Measurements from ENCODE around the gene BEGAIN.

Gene BEGAIN

GRCh38 chr14:100587086-100587762 is at the start of gene BEGAIN:
Gene BEGAIN, minus strand, starts transcription at chr14:100587417. Its CDS starts 127 bp downstream, at chr14:100587290.
- DNase-seq, result no peak

DNA sequence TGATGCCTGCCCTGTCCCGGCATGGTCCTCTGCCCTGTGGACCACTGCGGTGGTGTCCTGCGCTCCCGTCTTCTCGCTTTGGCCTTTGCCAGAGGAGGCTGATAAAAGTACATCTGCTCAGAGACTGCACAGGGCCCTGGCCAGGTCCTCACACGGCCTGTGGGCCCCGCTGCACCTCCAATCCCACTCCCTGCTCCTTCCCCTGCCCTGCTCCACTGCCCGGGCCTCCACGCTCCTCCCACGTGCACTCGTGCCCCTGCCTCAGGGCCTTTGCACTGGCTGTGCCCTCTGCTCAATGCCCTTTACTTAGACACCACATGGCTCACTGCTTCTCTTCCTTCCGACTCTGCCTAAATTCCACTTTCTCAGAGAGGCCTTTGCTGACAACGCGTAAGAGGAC is 49.3 kb upstream of the BEGAIN start:
- DNase-seq, result no peak

DNA sequence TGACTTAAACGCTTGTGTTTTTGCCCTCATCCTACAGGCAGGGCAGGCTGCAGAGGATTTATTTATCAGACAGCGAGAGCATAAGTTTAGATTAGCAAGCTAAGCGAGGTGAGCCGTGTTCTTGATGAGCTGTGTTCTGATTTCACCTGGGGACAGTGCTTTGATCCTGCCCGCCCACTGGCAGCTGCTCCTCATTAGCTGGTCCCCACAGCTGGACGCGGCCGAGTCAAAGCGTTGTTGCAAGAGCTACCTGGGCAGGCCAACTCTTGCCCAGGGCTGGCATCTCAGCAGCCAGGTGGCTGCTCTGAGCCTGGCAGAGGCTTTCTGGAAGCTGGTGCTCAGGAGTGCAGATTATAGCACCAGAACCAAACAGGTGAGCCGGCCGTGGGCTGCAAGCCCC is 46.8 kb upstream of the BEGAIN start:
- DNase-seq, result no peak

GRCh38 chr14:100633406-100633805 is 46.2 kb upstream of the BEGAIN start:
- no peak for DNase-seq

DNA sequence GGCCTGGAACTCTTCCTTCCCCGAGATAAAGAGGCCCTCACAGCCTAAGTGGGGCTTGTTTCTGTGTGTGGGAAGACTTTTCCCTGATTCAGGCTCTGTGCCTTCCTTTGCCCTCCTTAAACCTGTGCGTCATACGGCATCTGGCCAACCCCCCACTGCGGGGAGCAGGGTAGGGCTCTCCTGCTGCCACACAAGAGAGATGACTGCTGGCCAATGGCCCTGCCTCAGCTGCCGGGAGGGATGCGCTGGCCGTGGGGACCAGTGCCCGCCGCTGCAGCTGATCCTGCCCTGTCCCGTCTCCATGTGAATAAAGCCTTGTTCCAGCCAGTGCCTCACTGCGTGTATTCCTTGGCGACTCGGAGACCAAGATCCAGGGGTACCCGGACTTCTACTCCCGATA is 42.5 kb upstream of the BEGAIN start:
- no peak for DNase-seq

GRCh38 chr14:100629098-100629497 is 41.9 kb upstream of the BEGAIN start:
- no peak for DNase-seq

GRCh38 chr14:100628225-100628624 is 41.0 kb upstream of the BEGAIN start:
- no peak for DNase-seq

DNA sequence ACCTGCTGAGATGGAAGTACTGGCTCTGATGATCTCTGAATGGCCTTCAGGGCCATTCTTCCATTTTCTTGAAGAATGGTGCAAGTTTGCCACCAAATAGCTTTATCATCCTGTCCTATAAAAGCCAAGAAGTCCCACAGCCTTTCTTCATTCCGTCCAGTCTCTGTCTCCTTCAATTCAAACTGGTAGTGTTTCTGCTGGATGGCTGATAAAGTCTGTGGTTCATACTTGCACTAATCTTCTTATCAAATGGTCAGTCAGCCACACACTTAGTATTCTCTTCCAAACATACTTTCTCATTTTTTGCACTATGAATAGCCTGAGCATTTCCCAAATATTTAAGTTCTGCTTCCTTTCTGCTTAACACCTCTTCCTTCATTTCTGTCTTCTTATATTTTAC is 39.4 kb upstream of the BEGAIN start:
- no peak for DNase-seq

DNA sequence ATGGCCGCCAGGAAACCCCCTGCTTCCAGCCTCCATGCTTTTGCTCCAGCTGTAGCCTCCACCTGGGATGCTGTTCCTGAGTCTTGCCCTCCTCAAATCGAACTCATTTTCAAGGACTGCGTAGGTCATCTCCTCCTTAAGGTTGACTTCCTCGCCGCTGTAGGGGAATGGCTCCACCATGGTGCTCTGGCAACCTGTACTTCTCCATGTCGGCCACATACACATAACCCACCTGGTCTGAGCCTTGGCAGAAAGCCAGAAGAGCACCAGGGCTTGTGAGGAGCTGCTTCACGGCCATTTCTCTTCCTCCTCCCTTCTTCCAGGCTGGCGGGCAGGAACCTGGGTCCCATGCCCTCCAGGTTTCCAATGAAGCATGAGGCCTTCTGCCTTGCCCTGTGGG is 36.7 kb upstream of the BEGAIN start:
- no peak for DNase-seq

GRCh38 chr14:100623557-100623956 is 36.3 kb upstream of the BEGAIN start:
- no peak for DNase-seq

DNA sequence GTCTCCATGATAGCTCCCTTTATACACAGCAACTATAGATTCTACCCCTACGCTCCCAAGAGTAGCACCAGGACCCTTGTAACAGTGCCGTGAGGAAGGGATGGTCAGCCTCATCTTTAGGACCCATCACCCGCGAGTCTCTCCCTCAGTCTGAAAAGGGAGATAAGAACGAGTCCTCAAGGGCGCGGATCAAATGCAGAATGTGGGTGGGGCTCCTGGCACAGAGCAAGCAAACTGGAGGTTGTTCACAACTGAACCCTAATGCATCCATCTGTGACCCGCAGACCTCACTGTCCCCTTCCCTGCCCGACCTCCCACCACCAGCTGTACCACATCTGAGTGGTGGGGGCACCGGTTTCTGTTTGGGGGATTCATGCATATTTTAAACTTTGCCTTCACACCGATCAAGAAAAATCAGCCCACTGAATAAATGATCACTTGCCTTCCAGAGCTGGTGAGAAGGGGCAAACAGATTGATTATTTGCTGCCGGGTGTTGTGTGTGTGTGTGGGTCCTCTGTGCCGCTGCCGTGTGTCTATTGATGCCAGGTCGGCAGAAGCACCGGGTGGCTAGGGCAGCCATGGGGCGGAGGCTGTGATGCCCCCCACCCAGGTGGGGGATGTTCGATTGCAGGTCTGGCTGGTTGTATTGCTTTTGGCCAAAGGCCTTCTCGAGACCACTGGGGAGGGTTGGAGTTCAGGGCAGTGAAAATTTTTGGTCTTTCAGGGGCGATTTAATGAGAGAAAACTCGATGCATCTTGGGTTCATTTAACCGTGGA is 35.7 kb upstream of the BEGAIN start:
- DNase-seq, result no peak

DNA sequence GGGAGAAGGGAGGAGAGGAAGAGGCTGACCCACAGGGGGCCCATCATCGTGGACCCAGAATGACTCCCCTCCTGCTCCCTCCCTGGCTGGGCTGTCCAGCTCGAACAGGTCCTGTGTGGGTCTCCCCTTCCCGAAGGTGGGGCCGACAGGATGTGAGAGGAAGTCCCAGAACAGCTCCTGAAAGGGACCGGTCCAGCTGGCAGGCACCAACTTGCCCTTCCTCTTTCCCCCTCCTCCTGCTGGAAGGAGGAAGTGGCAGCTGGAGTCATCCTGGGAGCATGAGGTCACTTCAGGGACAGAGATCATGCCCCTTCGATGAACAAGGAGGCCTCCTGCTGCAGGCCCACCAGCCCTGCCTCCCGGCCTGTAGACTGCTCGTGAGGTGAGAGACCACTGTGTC is 35.0 kb upstream of the BEGAIN start:
- no peak for DNase-seq

DNA sequence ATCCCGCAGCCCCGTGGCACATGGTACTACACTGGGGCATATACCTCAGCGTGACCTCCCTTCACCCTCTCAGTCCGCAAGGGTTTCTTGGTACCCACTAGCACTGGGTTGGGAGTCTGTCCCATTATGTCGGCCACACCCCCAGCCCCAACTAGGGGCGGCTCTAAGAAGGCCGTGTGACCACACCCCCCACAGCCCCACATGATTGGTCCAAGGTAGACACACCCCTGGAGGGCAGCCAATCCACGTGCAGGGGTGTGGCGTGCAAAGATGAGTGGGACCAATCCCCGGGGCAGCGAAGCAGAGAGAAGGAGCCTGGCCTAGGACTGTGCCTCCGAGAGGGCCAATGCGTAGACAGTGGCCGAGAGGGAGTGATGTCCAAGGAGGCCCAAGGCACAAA is 34.6 kb upstream of the BEGAIN start:
- DNase-seq, result no peak

GRCh38 chr14:100620255-100621100 is 33.3 kb upstream of the BEGAIN start:
- no peak for DNase-seq

- no peak for DNase-seq
These were observed 32.4 kb upstream of the BEGAIN start for GRCh38 chr14:100619396-100620254.

- DNase-seq, result no peak
These were observed 31.6 kb upstream of the BEGAIN start for GRCh38 chr14:100618763-100619320.

DNA sequence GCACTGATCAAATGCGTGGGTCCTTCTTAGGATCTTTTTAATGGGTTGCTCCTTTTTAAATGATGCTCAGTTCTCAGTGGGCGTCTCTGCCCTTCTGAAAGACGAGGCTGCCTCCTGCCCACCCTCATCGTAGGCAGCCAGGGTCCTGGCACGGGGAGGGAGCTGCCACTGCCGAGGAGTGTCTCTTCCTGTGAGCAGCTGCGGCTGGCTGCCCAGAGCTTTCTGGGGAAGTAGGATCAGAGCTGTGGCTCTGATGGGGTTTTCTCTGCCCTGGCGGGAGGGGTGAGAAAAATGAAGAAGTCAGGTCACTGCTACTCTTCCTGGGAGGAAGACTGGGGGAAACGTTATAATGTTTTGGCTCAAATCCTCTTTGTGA is 31.1 kb upstream of the BEGAIN start:
- no peak for DNase-seq

DNA sequence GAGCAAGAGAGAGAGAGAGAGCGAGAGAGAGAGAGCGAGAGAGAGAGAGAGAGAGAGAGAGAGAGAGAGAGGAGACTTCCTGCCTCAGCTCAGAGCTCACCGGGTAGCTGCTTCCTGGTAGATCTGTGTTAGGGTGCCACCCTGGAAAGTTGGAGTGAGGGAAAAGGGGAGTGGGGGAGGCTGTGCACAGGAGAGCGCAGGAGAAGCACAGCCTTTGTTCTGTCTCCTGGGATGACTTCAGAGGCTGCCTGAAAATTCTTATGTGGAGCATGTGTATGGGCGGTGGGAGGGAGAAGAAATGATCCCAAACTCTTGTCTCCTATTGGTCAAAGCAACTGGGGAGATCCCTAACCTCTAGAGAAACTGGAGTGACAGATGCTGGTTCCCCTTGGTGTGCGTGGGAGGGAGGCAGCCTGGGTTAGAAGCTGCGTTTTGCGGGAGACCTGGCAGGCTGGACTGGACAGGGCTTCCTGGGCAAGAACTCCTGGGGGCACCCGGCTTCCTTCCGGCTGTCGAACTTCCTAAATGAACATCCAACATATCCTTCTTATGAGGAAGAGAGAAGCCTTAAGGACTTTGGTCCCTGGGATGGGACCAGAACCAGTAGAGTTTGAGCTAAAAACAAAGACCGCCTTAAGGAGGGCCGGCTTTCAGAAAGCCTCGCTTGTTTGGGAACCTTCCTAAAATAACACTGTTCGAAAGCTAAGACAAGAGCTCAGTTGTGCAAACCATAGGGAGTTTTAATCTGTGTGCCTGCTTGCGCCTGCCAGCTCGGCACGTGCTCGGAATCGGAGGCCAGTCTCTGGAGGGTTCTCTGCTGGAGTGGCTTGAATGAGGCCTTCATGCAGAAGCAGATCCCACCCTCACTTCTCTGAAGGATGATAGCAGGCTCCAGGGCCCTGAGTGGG is 30.4 kb upstream of the BEGAIN start:
- no peak for DNase-seq

- no peak for DNase-seq
These were observed 29.7 kb upstream of the BEGAIN start for GRCh38 chr14:100616854-100617409.

- DNase-seq, result no peak
These were observed 28.8 kb upstream of the BEGAIN start for GRCh38 chr14:100615736-100616695.

All from T1000 (cell line).